Measurements from ENCODE around the gene WWOX.
A peak's percentile ranks its signal among the peaks of the same experiment; 100 is the strongest.
"Not testable (repeated sequence)": the region's sequence is repeated elsewhere in the genome, so short reads cannot be mapped to it uniquely, and the experiment has no call there.

The WWOX gene

GRCh38 chr16:78599271-78599670 is 499.8 kb downstream of the WWOX start:
- H3K4me3 ChIP-seq (ENCODE audit: low read length in 2 of 2): no peak overlapping the region

GRCh38 chr16:78604423-78605062 is 505.1 kb downstream of the WWOX start:
- H3K9me3 ChIP-seq (ENCODE audit: control insufficient read depth in 2 of 2, low read length in 2 of 2); H3K27me3 ChIP-seq (ENCODE audit: control insufficient read depth in 1 of 2, insufficient read depth in 2 of 2, low read length in 2 of 2); H3K36me3 ChIP-seq (ENCODE audit: control insufficient read depth in 2 of 2, insufficient read depth in 2 of 2, low read length in 2 of 2); H3K27ac ChIP-seq (ENCODE audit: low read length); H3K4me3 ChIP-seq (ENCODE audit: low read length in 2 of 2); H3K9ac ChIP-seq (ENCODE audit: low read length in 2 of 2): not testable (repeated sequence)
- H3K4me1 ChIP-seq (ENCODE audit: control insufficient read depth, insufficient read depth, low read length): peaks cover 10% of the 10 kb centered on the region

More at GRCh38 chr16:78599271-78599670, 499.8 kb downstream of the WWOX start:
- Histone ChIP-seq H3K9ac (ENCODE audit: low read length in 2 of 2) (no peak overlapping the region), H3K27me3 (ENCODE audit: control insufficient read depth in 1 of 2, insufficient read depth in 2 of 2, low read length in 2 of 2) (no peaks in the 10 kb centered on the region), H3K27ac (ENCODE audit: low read length) (no peak overlapping the region), H3K36me3 (ENCODE audit: control insufficient read depth in 2 of 2, insufficient read depth in 2 of 2, low read length in 2 of 2) (no peaks in the 10 kb centered on the region), H3K9me3 (ENCODE audit: control insufficient read depth in 2 of 2, low read length in 2 of 2) (no peaks in the 10 kb centered on the region), H3K4me1 (ENCODE audit: control insufficient read depth, insufficient read depth, low read length) (peaks cover 2% of the 10 kb centered on the region)

- Histone ChIP-seq H3K4me3 (ENCODE audit: low read length in 2 of 2) (no peak overlapping the region), H3K4me1 (ENCODE audit: control insufficient read depth, insufficient read depth, low read length) (peaks cover 10% of the 10 kb centered on the region), H3K27ac (ENCODE audit: low read length) (peak overlapping the region; percentile 71), H3K9ac (ENCODE audit: low read length in 2 of 2) (no peak overlapping the region), H3K27me3 (ENCODE audit: control insufficient read depth in 1 of 2, insufficient read depth in 2 of 2, low read length in 2 of 2) (no peaks in the 10 kb centered on the region), H3K9me3 (ENCODE audit: control insufficient read depth in 2 of 2, low read length in 2 of 2) (no peaks in the 10 kb centered on the region), H3K36me3 (ENCODE audit: control insufficient read depth in 2 of 2, insufficient read depth in 2 of 2, low read length in 2 of 2) (no peaks in the 10 kb centered on the region)
Measured at GRCh38 chr16:78605548-78606101, 506.2 kb downstream of the WWOX start.

- no peak overlapping the region for H3K9ac ChIP-seq (ENCODE audit: low read length in 2 of 2)
- H3K27ac ChIP-seq (ENCODE audit: low read length): no peak overlapping the region
- no peaks in the 10 kb centered on the region for H3K9me3 ChIP-seq (ENCODE audit: control insufficient read depth in 2 of 2, low read length in 2 of 2)
- H3K36me3 ChIP-seq (ENCODE audit: control insufficient read depth in 2 of 2, insufficient read depth in 2 of 2, low read length in 2 of 2): no peaks in the 10 kb centered on the region
- H3K4me3 ChIP-seq (ENCODE audit: low read length in 2 of 2): no peak overlapping the region
- H3K4me1 ChIP-seq (ENCODE audit: control insufficient read depth, insufficient read depth, low read length): peaks cover 10% of the 10 kb centered on the region
- no peaks in the 10 kb centered on the region for H3K27me3 ChIP-seq (ENCODE audit: control insufficient read depth in 1 of 2, insufficient read depth in 2 of 2, low read length in 2 of 2)
Measured at GRCh38 chr16:78606545-78606944, 507.1 kb downstream of the WWOX start.

- no peaks in the 10 kb centered on the region for H3K9me3 ChIP-seq (ENCODE audit: control insufficient read depth in 2 of 2, low read length in 2 of 2)
- no peak overlapping the region for H3K9ac ChIP-seq (ENCODE audit: low read length in 2 of 2)
- H3K27me3 ChIP-seq (ENCODE audit: control insufficient read depth in 1 of 2, insufficient read depth in 2 of 2, low read length in 2 of 2): no peaks in the 10 kb centered on the region
- peaks cover 10% of the 10 kb centered on the region for H3K4me1 ChIP-seq (ENCODE audit: control insufficient read depth, insufficient read depth, low read length)
- H3K4me3 ChIP-seq (ENCODE audit: low read length in 2 of 2): no peak overlapping the region
- no peaks in the 10 kb centered on the region for H3K36me3 ChIP-seq (ENCODE audit: control insufficient read depth in 2 of 2, insufficient read depth in 2 of 2, low read length in 2 of 2)
- H3K27ac ChIP-seq (ENCODE audit: low read length): peak overlapping the region; percentile 76
Measured at GRCh38 chr16:78607022-78607421, 507.6 kb downstream of the WWOX start.

- Histone ChIP-seq H3K9me3 (ENCODE audit: control insufficient read depth in 2 of 2, low read length in 2 of 2) (no peaks in the 10 kb centered on the region), H3K9ac (ENCODE audit: low read length in 2 of 2) (no peak overlapping the region), H3K36me3 (ENCODE audit: control insufficient read depth in 2 of 2, insufficient read depth in 2 of 2, low read length in 2 of 2) (no peaks in the 10 kb centered on the region), H3K4me3 (ENCODE audit: low read length in 2 of 2) (no peak overlapping the region), H3K27me3 (ENCODE audit: control insufficient read depth in 1 of 2, insufficient read depth in 2 of 2, low read length in 2 of 2) (no peaks in the 10 kb centered on the region), H3K4me1 (ENCODE audit: control insufficient read depth, insufficient read depth, low read length) (peaks cover 10% of the 10 kb centered on the region), H3K27ac (ENCODE audit: low read length) (peak overlapping the region; percentile 76)
Measured at GRCh38 chr16:78607465-78607864, 508.0 kb downstream of the WWOX start.

- Histone ChIP-seq H3K4me1 (ENCODE audit: control insufficient read depth, insufficient read depth, low read length) (peaks cover 10% of the 10 kb centered on the region), H3K36me3 (ENCODE audit: control insufficient read depth in 2 of 2, insufficient read depth in 2 of 2, low read length in 2 of 2) (peaks cover 0 to 1% of the 10 kb centered on the region in 2 donors), H3K9ac (ENCODE audit: low read length in 2 of 2) (peak overlapping the region; percentile 50 to 71), H3K27ac (ENCODE audit: low read length) (peak overlapping the region; percentile 76), H3K27me3 (ENCODE audit: control insufficient read depth in 1 of 2, insufficient read depth in 2 of 2, low read length in 2 of 2) (no peaks in the 10 kb centered on the region), H3K9me3 (ENCODE audit: control insufficient read depth in 2 of 2, low read length in 2 of 2) (no peaks in the 10 kb centered on the region), H3K4me3 (ENCODE audit: low read length in 2 of 2) (peak overlapping the region; percentile 54 to 77)
Measured at GRCh38 chr16:78608305-78608776, 508.9 kb downstream of the WWOX start.

GRCh38 chr16:78609402-78610274 is 510.2 kb downstream of the WWOX start:
- H3K4me1 ChIP-seq (ENCODE audit: control insufficient read depth, insufficient read depth, low read length): peaks cover 8% of the 10 kb centered on the region
- peaks cover 0 to 4% of the 10 kb centered on the region in 2 donors for H3K36me3 ChIP-seq (ENCODE audit: control insufficient read depth in 2 of 2, insufficient read depth in 2 of 2, low read length in 2 of 2)
- peak overlapping the region; percentile 0 to 50 for H3K9ac ChIP-seq (ENCODE audit: low read length in 2 of 2)
- no peaks in the 10 kb centered on the region for H3K9me3 ChIP-seq (ENCODE audit: control insufficient read depth in 2 of 2, low read length in 2 of 2)
- peak overlapping the region; percentile 36 to 77 for H3K4me3 ChIP-seq (ENCODE audit: low read length in 2 of 2)
- peak overlapping the region; percentile 76 for H3K27ac ChIP-seq (ENCODE audit: low read length)
- H3K27me3 ChIP-seq (ENCODE audit: control insufficient read depth in 1 of 2, insufficient read depth in 2 of 2, low read length in 2 of 2): no peaks in the 10 kb centered on the region

GRCh38 chr16:78611318-78611717 is 511.9 kb downstream of the WWOX start:
- H3K4me3 ChIP-seq (ENCODE audit: low read length in 2 of 2): no peak overlapping the region
- H3K9me3 ChIP-seq (ENCODE audit: control insufficient read depth in 2 of 2, low read length in 2 of 2): no peaks in the 10 kb centered on the region
- H3K4me1 ChIP-seq (ENCODE audit: control insufficient read depth, insufficient read depth, low read length): peaks cover 3% of the 10 kb centered on the region
- no peak overlapping the region for H3K9ac ChIP-seq (ENCODE audit: low read length in 2 of 2)
- H3K27ac ChIP-seq (ENCODE audit: low read length): no peak overlapping the region
- no peaks in the 10 kb centered on the region for H3K27me3 ChIP-seq (ENCODE audit: control insufficient read depth in 1 of 2, insufficient read depth in 2 of 2, low read length in 2 of 2)
- H3K36me3 ChIP-seq (ENCODE audit: control insufficient read depth in 2 of 2, insufficient read depth in 2 of 2, low read length in 2 of 2): peaks cover 0 to 4% of the 10 kb centered on the region in 2 donors

- Histone ChIP-seq H3K36me3 (ENCODE audit: control insufficient read depth in 2 of 2, insufficient read depth in 2 of 2, low read length in 2 of 2) (no peaks in the 10 kb centered on the region), H3K9me3 (ENCODE audit: control insufficient read depth in 2 of 2, low read length in 2 of 2) (peaks cover 5 to 9% of the 10 kb centered on the region in 2 donors), H3K9ac (ENCODE audit: low read length in 2 of 2) (no peak overlapping the region), H3K4me1 (ENCODE audit: control insufficient read depth, insufficient read depth, low read length) (no peaks in the 10 kb centered on the region), H3K27ac (ENCODE audit: low read length) (no peak overlapping the region), H3K27me3 (ENCODE audit: control insufficient read depth in 1 of 2, insufficient read depth in 2 of 2, low read length in 2 of 2) (no peaks in the 10 kb centered on the region), H3K4me3 (ENCODE audit: low read length in 2 of 2) (no peak overlapping the region)
Measured at GRCh38 chr16:78619811-78620210, 520.4 kb downstream of the WWOX start.
